NCI-H146 (cell line): ENCODE data around the gene MEIS3.

Source experiments
- DNase-seq: peaks from one replicate; lab custom pipeline; 2025; lab: John Stamatoyannopoulos, UW

The MEIS3 gene

DNA sequence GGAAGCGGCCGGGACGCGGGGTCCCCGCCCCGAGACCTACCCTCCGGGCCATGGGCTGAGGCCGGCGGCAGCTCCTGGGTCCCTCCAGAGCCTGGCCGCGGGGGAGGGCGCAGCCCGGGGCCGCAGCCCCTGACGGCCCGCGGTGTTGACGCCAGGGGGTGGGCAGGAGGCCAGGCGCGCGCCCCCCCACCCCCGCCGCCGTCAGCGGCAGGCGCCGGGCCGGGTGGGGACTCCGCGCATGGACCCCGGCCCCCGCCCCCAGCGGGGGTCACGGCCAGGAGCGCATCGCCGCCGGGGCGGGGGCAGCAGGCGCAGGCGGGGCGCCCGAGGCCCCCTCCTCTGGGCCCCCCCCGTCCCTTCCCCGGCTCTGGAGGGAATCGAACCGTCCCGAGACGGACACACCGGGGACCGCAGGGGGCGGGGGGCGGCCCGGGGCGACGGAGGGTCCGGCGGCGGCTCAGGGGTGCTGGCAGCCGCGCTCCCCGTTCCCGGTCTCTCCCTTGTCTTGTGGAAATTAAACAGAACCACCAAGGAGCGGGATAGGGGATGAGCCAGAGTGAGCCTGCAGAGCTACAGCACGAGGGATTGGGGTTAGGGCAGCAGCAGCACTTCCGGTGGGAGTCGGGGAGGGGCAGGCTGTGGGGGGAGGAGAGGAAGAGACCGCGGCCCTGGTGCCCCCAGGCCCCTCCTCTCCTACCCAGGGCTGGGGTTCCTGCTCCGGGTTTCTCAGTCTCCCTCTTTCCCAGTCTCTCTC lies at the start of gene MEIS3:
Gene MEIS3, minus strand, starts transcription at position 498 of the 754 bp plus-strand sequence. Its CDS starts 446 bp downstream, at position 52.
- DNase-seq: peak; percentile 40

DNA sequence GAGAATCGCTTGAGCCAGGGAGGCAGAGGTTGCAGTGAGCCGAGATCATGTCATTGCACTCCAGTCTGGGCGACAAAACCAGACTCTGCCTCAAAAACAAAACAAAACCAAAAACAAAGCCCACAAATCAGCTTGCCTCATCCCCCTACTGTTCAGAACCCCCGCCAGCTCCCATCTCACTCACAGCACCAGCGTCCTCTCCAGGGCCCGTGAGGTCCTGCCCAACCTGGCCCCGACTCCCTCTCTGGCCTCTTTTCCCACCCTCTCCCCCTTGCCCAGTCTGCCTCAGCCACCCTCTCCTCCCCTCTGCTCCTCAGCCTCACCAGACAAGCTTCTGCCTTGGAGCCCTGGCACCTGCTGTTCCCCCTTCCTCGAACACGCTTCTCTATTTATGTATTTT lies 48.6 kb upstream of the MEIS3 start:
- no peak for DNase-seq

DNA sequence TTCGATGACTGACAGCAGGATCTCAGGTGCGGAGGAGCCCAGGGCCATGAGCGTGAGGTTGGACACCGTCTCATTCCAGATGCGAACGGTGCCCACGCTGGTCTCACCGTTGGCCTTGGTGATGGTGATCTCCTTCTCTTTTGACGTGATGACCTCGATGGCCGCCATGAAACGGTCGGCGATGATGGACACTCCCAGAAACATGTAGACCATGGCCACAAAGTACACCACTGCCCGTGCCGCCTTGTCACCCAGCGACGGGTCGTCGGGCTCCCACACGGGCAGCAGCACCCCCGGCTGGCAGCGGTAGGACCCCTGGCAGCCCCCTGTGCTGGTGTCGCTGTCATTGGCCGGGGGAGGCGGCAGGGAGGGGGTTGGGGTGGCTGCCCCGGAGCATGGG lies 46.6 kb upstream of the MEIS3 start:
- no peak for DNase-seq

DNA sequence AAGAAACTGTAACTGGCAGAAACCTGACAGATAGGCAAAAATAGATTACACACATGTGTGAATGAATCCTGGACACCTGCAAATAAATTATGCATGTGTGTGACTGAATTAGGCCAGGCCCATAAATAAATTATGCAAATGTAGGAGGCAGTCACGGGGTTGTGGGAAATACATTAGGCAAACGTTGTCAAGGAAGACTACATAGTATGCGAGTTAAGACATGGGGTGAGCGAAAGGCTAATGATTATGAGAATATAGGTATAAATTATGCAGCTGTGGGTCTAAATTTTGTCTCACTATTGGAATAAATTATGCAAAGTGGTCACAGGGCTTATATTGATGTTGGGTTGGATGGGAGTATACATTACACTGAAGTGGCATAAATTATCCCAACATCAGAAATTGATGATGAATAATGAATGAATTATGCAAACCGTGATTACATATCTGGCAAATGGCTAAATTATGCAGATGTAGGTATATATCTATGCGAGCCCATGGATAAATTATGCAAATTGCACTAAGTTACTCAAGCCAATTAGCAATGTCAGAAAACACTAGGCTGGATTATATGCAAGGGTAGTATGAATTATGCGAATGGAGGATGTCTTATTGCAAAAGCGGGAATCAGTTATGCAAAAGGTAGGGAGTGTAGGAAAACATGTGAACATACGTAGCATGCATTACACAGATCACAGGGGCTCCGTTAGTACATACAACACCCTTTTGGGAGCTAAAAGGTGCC lies 45.5 kb upstream of the MEIS3 start:
- no peak for DNase-seq

DNA sequence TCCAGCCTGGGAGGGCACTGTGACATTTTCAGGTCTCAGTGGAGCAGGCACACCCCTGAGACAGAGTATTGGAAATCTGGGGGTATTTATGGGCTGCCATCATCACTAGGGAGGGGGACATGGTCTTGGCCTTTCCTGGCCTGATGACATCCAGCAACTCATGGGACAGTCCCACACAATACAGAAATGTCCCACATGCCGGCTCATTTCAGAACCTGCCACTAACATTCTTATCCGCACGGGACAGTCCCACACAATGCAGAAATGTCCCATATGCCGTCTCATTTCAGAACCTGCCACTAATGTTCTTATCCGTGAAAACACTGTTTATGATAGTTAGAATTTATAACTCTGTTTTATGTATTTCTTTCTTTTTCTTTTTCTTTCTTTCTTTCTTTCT lies 42.5 kb upstream of the MEIS3 start:
- DNase-seq: no peak

DNA sequence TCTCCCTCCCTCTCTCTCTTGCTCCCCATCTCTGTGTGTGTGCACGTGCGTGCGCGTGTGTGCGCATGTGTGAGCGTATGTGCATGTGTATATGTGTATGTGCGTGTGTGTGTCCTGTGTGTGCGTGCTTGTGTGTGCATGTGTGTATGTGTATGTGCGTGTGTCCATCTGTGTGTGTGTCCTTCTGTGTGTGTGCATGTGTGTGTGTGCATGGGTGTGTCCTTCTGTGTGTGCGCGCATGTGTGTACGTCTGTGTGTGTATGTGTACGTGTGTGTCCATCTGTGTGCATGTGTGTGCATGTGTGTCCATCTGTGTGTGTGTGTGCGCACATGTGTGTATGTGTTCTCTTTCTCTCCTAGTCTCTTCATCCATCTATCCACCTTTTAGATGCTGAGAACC lies 40.1 kb upstream of the MEIS3 start:
- no peak for DNase-seq

DNA sequence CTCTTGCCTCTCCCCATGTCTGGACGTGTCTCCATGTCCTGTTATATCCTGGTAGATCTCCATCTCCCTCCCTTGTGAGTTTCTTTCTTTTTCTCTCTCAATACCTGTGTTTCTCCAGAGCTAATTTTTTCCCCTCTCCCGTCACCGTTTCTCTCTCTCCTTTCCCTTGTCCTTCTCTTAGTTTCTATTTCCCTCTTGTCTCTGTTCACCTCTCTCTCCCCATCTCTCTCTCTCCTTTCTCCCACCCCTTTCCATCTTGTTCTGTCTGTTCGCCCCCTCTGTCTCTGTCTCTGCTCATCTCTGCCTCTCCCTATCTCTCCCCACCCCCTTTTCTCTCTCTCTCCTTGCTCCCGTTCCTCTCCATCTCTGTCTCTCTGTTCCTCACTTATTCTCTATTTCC lies 39.3 kb upstream of the MEIS3 start:
- DNase-seq: no peak

DNA sequence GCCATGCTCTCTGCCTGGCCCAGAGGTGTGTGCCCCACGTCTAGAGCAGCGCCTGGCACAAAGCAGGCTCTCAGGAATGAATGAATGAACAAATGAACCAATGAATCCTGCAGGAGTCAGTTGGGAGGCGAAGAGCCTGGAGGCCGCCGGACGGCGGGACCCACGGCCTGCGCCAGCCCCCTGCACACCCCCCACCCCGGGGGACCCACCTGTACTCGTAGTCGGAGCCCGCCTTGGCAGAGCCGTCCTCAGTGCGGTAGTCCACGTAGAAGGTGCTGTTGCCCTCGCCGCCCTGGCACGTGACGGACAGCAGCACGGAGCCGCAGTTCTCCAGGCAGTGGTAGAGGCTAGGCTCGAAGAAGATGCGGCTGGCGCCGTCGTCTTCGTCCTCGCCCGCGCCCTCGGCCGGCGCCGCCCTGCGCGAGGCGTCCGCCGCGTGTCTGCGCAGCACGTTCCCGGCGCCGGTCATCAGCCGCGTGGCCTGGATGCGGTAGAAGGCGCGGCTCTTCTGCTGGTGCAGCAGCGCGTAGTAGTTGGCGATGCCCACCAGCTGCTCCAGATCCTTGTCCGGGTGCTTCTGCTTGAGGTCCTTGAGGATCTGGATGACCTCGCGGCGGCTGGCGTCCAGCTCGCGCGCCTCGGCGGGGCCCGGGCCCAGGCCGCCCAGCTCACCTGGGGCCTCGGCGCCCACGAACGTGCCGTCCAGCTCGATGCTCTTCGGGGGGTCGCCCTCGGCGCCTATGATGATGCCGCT lies 37.6 kb upstream of the MEIS3 start:
- no peak for DNase-seq

DNA sequence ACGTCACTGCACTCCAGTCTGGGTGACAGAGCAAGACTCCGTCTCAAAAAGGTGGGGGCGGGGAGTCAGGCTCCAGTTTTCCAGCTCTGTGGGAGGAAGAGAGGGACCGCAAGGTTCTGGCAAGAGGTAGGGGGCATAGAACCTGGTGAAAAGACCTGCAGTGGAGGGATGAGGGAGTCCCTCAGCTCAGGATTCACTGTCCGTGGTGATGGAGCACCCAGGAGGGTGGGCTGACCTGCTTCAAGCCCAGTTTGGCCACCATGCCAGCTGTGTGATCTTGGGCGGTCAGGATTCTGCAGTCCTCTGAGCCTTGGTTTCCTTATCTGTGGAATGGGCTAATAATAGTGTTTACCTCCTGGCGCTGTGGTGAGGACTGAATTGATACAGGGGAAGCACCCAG lies 31.2 kb upstream of the MEIS3 start:
- no peak for DNase-seq

DNA sequence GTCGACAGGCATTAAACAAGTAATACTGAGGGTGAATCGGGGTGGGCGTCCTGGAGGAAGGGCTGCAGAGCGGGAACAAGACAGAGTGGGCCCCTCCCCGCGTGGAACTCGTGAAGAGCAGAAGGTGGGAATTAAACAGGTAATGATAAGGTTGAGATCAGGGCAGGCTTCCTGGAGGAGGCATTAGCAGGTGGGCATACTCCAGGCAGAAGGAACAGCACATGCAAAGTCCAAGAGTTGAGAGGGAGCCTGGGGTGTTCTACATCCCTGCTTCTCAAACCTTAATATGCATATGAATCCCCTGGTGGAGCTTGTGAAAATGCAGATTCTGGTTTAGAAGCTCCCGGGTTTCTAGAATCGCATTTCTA lies 29.0 kb upstream of the MEIS3 start:
- DNase-seq: no peak

DNA sequence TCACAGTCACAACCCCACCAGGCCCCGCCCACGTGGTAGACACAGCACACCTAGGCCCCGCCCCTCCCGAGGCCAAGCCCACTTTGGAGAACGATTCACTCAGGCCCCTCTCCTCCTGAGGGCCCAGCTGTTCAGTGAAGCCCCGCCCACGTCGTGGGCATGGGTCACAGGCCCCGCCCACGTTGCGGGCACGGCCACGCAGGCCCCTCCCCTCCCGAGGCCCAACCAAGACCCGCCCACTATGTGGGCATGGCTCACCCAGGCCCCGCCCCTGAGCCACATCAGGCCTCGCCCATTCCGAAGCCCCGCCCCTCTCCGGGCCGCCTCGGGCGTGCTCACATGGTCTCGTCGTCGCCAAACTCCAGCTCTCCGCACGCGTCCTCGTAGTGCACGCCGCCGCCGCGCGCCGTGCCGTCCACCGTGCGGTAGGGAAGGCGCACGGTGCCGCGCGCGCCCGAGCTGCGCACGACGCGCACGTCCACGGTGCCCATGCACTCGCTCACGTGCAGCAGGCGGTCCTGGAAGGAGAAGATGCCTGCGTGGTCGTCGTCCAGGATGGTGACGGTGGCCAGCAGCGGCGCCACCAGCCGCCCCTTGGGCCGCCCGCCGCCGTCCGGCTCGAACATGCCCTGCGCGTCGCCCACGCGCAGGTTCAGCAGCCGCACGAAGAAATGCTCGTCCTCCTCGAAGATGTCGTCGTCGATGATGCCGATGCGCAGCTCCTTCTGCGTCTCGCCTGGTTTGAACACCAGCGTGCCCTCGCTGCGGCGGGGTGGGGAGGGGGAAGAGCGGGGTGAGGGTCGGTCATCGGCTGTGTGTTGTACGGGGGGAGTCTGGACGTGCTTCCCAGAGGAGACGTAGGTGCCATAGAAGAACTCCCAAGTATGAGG lies 28.4 kb upstream of the MEIS3 start:
- peak; percentile 94 for DNase-seq

DNA sequence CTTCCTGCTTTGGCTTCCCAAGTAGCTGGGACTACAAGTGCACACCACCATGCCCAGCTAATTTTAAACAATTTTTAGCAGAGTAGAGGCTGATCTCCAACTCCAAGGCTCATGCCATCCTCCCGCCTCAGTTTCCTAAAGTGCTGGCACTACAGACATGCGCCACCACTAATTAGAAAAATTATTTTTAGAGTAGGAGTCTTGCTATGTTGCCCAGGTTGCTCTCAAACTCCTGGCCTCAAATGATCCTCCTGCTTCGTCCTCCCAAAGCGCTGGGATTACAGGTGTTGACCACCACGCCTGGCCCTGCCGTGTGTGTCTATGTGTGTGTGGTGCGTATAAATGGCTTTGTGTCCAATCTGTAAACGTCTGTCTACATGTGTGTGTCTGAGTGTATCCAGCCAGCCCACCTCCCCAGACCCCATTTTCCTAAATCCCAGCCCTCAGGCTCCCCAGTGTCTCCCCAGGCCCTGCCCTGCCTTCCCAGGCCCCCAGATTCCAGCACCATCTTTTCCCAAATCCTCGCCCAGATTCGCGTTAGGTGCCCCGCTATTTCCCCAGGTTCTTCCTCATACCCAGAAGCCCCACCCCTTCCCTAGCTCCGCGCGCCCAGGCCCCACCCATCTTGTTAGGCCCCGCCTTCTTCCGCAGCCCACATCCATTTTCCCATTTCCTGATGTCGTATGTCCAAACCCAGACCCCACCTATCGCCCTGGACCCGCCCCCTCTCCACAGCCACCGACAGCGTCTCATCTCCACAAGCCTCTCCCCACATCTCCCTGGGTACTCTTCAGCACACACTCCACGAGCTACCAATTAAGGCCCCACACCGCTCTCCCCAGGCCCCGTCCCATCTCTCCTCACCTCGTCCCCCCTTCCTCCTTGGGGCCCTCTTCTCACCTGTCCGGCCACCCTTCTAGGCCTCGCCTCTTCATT lies 27.5 kb upstream of the MEIS3 start:
- DNase-seq: peak; percentile 89

DNA sequence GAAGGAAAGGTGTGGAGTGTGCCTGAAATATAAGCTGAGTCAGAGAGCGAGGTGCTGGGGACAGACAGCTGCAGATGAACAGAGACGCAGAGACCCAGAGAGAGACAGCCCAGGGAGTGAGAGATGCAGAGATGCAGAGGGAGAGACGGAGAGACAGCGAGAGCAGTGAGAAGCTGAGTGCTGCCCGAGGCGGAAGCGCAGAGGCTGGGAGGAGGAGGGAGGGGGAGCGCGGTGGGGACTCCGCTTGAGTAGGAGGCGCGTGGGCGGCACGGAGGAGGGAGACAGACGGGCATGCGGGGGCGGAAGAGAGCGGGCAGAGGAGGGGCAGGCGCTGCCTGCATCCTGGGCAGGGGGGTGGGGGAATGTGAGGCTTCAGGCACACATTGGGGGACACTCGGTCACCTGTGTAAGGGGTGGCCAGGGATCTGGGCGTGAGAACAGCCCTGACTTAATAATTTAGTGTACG lies 26.6 kb upstream of the MEIS3 start:
- DNase-seq: peak; percentile 77

DNA sequence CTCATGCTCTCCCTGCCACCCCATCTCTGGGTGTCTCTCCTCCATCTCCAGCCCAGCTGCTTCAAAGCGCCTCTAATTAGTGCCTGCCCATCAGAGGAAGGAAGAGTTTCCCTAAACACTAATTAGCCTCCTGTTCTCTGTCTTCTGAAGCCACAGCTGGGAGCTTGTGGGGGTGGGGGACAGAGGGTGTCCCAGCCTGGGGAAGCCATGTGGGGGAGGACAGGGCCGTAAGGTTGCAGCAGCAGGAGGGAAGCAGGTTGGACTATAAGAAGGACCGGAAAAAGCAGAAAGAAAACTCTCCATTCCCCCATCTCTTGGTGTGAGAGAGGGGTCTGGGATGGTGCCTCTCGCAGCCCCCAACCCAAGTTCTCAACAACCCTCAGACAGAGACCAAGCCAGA lies 26.2 kb upstream of the MEIS3 start:
- peak; percentile 33 for DNase-seq

DNA sequence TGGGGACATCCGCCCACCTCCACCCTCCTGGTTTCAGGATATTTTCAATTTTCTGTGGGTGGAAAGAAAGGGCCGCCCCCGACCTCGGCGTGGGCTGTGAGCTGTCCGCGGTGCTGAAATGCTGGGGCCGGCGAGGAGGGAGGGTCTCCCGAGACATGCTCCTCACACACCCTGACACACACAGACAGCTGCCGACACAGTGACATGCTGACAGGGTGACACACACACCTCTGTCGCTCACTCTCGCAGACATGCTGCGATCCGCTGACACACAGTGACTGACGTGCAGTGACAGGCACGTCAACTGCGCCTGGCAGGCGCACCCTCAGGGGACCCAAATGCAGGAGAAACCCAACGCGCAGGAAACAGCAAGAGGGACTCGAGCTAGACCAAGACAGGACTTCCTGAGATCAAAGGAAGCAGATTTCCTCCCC lies 25.1 kb upstream of the MEIS3 start:
- no peak for DNase-seq

DNA sequence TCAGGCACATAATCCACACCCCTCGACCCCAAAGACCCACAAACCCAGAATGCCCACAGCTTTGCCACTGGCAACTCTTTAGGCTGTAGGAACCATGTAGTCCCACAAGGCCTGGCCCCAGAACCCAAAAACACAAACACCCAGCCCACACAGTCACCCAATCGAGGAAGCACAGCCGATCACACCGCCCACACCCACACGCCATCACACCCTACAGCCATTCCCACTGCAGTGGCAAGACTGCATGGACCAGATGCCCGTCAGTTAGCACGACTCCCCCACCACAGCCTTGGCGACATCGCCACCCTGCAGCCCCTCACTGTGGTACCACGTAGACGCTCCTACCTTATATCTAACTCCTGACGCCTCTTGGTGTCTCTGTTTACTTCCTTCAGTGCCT lies 24.0 kb upstream of the MEIS3 start:
- DNase-seq: no peak

DNA sequence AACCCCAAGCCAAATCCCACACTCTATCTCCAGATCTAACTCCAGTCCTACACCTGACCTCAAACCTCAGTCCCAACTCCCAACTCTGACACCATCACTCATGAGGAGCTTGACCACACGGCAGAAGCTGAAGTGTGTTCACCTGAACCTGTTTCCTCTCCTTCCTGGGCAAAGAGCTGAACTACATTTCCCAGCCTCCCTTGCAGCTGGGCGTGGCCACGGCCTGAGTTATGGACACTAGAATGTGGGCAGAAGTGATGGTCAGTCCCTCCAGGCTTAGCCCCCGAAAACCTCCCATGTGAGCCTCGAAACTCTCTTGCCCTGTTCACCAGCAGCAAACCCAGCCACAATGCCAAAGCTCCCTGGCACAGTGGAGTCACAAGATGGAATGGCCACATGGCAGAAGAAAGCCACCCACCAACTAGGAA lies 19.5 kb upstream of the MEIS3 start:
- DNase-seq: peak; percentile 28

DNA sequence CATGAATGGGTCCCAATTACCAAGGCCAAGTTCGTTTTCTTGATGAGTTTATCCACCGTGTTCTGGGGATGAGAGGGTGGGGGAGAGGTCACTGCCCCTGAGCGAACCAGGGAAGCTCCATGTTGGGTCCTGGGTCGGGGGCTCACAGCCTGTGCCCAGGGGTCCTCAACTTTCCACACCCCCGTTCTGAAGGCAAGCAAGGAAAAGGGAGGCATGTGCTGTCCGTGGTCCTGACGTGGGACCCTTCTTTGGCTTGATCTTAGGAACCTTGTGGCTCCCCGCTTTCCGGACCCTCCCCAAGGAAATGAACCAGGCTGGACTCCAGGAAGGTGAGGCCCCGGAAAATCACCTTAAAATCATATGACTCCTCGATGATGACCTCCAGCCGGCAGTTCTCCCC lies 18.2 kb upstream of the MEIS3 start:
- DNase-seq: no peak

DNA sequence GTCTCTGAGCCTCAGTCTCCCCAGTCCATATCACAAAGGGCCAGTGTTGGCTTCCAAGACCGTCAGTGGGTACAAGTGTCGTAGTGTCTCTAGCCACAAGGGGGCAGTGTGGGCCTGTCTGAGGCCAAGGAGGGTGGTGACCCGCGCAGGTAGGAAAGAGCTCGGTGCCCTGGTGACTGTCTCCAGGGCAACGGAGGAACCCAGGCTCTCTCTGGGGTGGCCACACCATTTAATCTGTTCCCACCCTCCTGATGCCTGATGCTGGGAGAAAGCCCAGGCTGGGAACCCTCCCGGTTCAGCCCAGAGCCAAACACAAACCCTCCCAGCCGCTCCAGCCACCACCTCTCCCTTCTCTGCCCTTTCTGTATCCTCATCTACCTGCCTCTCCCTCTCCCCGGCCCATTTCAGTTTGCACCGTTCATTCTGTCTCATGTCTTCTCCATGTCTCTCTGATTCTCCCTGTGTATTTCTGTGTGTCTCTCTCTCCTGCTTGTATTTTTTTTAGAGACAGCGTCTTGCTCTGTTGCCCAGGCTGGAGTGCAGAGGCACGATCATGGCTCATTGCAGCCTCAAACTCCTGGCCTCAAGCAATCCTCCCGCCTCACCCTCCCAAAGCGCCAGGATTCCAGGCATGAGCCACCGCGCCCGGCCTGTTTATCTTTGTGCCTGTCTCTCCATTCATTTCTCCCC lies 17.5 kb upstream of the MEIS3 start:
- DNase-seq: peak; percentile 86

DNA sequence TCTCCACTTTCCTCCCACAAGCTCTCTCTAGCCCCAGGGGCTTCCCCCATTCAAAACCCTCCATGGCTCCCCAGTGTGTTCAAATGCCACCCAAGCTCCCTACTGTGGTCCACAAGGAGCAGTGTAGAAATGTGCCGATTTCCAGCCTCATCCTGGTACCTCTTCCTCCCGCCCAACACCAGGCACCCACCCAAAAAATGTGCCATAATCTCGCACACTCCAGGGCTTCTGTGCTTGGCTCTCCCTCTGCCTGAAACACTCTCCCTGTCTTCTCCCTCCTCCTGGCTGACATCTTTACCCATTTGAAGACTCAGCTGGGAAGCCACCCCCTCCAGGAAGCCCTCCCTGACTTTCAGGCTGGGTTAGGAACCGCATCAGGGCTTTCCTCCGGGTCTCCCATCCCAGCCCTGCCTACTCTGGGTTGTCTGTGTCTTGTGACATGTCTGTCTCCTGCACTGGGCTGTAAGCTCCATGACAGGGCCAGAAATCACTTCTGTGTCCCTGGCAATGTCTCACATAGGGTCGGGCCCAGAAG lies 16.6 kb upstream of the MEIS3 start:
- no peak for DNase-seq
